H1 (cell line): ENCODE results near the gene ITPR1.

Experiments used
- ASH2L ChIP-seq: fragments of 200-600, 300-600 bp; sonication (generic); IDR thresholded peaks from one replicate; pipeline ENCODE4 v1.7.1; 2017; ENCODE audit warnings: low read length
- CTCF ChIP-seq, 3 experiments: IDR thresholded peaks; 1 replicate in 2 of 3; 2 replicates in 1 of 3; pipeline versions ENCODE4 v1.5.1 to v1.6.1; 2011; ENCODE audit warnings: low read length in 3 of 3, mild to moderate bottlenecking in 3 of 3, inconsistent platforms in 2 of 3, low read depth in 1 of 3, moderate library complexity in 1 of 3; ENCODE audit not compliant: insufficient read depth in 1 of 3; ENCODE audit errors: control extremely low read depth in 1 of 3
- EP300 ChIP-seq, 2 experiments: IDR thresholded peaks; 1 replicate in 1 of 2; 2 replicates in 1 of 2; pipeline ENCODE4 v1.6.1; 2011 to 2012; ENCODE audit warnings: low read depth in 2 of 2, low read length in 2 of 2, mild to moderate bottlenecking in 2 of 2, borderline replicate concordance in 1 of 2, inconsistent platforms in 1 of 2, moderate library complexity in 1 of 2
- EZH2 ChIP-seq: fragments of 200-600 bp; sonication (generic); IDR thresholded peaks from 2 replicates; pipeline ENCODE4 v1.7.1; 2012; ENCODE audit warnings: low read depth, mild to moderate bottlenecking, moderate library complexity, low read length, inconsistent platforms; ENCODE audit not compliant: severe bottlenecking
- NRF1 ChIP-seq: IDR thresholded peaks from 2 replicates; pipeline ENCODE4 v1.6.1; 2011; ENCODE audit warnings: mild to moderate bottlenecking, low read depth, low read length, improper control_type of control experiment
- POLR2A ChIP-seq, 2 experiments: IDR thresholded peaks; 1 replicate in 1 of 2; 2 replicates in 1 of 2; pipeline ENCODE4 v1.6.1; 2011; ENCODE audit warnings: low read depth in 2 of 2, low read length in 2 of 2, mild to moderate bottlenecking in 2 of 2; ENCODE audit errors: control extremely low read depth in 1 of 2
- POLR2AphosphoS5 ChIP-seq: IDR thresholded peaks from 2 replicates; pipeline ENCODE4 v1.6.1; 2011; ENCODE audit warnings: low read depth, low read length
- ZNF274 ChIP-seq: IDR thresholded peaks from 2 replicates; pipeline ENCODE4 v1.7.0; 2012; ENCODE audit warnings: low read length, borderline replicate concordance; ENCODE audit errors: extremely low read depth

DNA sequence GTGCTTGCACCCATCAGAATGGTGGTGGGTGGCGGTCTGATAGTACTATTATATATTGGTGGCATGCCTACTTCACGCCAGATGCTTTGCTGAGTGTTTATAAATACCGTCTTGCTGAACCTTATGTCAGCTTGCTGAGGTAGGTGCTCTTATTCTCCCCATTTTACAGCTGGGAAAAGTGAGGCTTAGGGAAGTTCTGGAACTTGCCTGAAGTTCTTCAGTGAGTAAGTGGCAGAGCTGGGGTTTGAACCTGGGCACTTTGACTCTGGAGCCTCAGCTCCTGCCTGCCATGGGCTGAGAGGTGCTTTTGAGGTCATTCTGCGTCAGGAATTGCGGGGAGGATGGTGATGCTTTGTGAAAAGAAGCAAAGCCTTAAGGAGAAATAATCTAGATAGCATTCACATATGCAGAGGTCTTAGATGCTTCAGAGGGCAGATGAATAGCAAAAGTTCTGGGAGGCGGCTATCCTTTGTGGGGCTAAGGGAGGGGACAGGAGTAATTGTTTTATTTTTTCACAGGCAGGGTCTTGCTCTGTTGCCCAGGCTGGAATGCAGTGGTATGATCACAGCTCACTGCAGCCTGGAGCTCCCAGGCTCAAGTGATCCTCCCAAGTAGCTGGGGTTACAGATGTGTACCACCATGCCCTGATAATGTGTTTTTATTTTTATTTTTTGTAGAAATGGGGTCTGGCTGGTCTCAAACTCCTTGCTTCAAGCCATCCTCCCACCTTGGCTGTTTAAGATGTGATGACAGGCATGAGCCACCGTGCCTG lies 18.5 kb downstream of the ITPR1 start:
- no peak for TF ChIP-seq CTCF (IDR thresholded peaks at IDR 0.05; ENCODE audit: control extremely low read depth in 1 of 3, insufficient read depth in 1 of 3, low read depth in 1 of 3, low read length in 3 of 3)
- TF ChIP-seq POLR2AphosphoS5: no peak
- no peak for TF ChIP-seq ZNF274
- TF ChIP-seq POLR2A (IDR thresholded peaks at IDR 0.05; ENCODE audit: control extremely low read depth in 1 of 2, low read depth in 2 of 2, low read length in 2 of 2): no peak
- no peak for TF ChIP-seq ASH2L
- TF ChIP-seq EZH2: no peak
- no peak for TF ChIP-seq EP300 (IDR thresholded peaks at IDR 0.05; ENCODE audit: borderline replicate concordance in 1 of 2, low read depth in 2 of 2, low read length in 2 of 2)
- no peak for TF ChIP-seq NRF1
